T1000 (cell line): ENCODE data around the gene MYH7.
A peak's percentile ranks its signal among the peaks of the same experiment; 100 is the strongest.
"Not testable (repeated sequence)": the region's sequence is repeated elsewhere in the genome, so short reads cannot be mapped to it uniquely, and the experiment has no call there.

ENCODE experiments used
- DNase-seq: peaks from one replicate; lab custom pipeline; 2025; ENCODE audit warnings: mixed read lengths; lab: John Stamatoyannopoulos, UW

Gene MYH7

DNA sequence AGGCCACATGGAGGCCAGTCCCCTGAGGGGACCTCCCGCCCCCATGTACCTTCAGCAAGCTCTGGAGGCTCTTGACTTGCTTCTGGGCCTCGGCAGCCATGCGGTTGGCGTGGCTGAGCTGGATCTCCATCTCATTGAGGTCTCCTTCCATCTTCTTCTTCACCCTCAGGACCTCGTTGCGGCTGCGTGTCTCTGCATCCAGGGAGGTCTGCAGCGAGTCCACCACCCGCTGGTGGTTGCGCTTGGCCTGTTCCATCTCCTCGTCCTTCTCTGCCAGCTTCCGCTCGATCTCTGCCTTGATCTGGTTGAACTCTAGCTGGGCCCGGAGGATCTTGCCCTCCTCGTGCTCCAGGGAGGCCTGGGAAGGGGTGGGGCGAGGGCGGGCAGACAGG lies 49.2 kb downstream of the MYH7 start:
- not testable (repeated sequence) for DNase-seq

DNA sequence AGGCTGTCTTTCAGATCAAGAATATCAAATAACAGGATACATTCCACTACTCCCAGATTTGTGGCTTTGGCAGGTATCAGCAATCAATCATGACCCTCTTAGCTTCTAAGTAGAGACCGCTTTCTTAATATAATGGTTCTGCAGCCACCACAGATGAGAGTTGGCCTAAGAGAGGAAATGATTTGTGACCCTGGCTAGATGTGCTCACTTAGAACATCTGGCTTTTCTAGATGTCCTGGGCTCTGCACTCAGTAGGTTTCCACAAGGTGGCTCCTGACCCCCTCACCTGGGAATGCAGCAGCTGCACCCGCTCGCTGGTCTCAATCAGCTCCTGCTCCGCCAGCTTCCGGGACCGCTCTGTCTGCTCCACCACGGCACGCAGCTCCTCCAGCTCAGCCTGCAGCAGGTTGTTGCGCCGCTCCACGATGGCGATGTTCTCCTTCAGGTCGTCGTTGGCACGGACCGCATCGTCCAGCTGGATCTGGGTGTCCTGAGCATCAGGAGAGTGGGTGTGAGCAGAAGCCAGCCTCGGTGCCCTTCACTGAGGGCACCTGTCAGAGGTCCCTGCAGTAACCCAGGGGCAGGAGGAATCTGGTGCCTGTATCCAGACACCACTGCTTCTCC lies 49.7 kb downstream of the MYH7 start:
- DNase-seq = no peak

DNA sequence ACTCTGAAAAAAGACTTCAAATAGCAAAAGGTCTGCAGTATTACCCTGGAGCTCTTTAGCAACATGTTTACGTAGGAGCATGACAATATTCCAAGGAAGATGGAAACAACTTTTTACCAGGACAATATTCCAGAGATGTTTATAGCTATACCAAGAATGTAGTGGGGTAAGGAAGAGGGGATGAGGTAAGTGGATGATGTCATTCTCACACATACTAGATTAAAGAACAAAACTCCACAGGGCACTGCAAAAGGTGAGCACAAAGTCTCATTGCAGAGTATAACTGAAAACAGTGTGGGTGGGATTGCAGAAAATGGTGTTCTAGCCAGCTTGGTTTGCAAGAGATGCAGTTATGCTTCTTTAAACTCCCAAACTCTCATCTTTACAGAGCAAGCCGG lies 50.2 kb downstream of the MYH7 start:
- DNase-seq = no peak

DNA sequence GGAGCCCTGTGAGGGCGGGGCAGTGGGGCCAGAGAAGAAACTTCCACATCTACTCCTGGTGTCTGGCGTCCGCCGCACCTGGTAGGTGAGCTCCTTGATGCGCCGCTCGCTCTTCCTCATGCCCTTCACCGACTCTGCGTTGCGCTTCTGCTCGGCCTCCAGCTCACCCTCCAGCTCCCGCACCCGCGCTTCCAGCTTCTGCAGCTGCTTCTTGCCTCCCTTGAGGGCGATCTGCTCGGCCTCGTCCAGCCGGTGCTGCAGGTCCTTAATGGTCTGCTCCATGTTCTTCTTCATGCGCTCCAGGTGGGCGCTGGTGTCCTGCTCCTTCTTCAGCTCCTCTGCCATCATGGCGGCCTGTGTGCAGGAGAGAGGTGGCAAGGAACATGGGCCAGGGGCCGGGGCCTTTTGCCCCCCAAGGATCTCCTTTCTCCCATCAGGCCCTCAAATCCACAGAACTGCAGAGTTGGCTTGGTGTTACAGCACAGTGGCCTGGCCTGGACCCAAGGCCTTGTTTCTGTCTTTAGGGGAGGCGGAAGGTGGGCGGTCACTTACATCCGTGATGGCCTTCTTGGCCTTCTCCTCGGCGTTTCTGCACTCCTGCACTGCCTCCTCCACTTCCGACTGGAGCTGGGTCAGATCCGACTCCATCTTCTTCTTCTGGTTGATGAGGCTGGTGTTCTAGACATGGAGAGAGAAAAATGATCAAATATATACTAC lies 50.9 kb downstream of the MYH7 start:
- no peak for DNase-seq

DNA sequence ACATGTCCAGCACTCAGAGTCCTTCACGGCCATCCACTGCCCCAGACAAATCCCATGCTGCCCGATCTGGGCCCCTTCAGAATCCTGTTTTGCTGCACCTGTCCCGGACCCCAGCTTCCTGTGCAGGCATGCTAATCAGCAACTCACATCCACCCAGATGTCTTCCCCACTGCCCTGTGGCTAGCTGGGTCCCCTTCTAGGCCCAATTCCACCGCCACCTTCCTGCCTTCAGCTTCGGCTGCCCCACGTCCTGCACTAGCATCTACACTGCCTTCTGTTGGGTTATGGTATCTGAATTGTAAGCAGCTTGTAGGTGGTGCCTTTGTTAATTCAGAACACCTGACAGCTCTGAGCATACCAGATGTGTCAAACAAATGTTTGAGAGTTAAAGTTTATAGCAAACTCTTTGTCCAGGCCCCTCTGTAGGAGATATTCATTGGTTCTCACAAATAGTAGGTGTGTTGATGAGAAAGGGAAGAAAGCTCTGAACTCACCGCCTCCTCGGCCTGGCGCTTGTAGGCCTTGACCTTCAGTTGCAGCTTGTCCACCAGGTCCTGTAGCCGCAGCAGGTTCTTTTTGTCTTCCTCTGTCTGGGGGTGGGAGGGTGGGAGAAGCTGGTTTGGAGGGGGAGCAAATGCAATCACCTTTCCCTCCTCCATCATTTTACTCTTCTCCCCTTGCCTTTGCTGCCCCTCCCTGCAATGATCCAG lies 52.6 kb downstream of the MYH7 start:
- no peak for DNase-seq

DNA sequence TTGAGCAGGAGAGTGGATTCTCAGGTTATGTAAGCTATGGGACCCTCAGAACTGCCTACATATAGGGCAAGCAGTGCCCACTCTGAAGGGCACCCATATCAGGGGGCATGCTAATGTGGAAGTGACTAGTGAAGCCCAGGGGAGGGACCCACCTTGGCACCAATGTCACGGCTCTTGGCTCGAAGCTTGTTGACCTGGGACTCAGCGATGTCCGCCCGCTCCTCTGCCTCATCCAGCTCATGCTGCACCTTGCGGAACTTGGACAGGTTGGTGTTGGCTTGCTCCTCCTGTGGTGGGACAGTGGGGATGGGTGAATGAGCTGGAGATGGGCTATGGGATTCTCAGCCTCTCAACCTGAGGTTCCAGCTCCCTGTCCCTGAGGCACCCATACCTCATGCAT lies 53.2 kb downstream of the MYH7 start:
- DNase-seq = no peak

DNA sequence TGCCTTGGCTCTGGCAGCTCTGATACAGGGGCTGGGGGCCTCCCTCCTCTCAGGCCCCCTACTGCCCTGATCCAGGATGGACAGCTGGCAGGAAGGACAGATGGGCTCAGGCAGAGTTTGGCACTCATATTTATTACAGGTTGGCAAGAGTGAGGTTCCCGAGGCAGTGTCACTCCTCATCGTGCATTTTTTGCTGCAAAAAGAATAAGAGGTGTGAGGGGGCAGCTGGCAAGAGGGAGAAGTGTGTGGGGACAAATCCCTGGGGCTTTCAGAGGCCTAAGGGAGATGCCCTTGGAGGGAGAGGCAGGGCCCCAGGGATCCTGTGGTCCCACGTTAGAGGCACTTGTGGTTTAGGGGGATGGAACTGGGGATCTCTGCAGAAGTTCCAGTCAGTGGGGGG lies 53.6 kb downstream of the MYH7 start:
- DNase-seq = no peak

DNA sequence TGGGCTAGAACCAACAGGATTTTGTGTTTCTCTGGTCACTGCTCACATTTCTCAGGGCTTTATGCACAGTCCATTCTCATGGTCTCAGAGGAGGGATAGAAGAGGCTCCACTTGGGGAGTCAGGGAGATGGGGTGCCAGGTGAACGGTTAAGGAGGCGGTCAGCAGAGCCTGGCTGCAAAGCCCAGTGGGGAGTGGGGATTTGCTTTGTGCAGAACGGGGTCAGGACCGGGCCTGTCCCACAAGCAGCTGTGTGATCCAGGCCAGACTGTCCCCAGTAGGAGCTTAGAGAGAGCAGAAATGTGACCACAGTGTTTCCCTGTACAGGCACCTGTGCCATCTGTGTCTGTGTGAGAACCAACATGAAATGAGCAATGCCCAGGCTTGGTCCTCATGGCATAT lies 54.5 kb downstream of the MYH7 start:
- DNase-seq = no peak

DNA sequence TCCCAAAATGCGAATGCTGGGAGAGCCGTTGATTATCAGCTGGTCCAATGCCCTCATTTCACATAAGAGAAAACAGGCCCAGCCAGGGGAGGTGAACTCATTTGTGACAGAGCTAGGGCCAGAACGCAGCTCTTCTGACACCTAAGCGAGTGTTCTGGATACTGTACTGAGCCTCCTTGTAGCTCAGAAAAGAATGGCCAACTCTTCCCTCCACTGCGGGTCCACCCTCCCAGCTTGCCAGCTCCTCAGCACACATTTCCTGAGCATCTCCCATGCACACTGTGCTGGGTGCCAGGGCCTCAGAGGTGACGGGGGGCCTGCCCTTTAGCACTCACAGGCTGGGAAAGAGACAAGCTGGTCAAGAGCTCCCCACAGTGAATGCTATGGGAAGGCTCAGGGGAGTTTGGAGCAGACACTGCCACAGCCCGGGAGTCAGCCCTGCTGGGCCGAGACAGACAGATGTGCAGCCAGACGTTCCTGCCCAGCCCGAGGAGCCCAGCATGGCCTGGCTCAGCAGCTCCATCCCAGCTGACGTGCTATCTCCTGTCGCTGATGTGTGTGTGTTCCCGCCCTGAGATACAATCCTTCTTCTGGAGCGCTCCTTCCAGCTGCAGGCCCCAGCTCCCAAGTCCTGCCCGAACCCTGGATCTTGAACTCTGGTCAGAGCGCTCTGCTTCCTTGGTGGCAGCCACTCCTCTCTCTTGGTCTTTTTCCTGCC lies 55.1 kb downstream of the MYH7 start:
- DNase-seq = no peak

DNA sequence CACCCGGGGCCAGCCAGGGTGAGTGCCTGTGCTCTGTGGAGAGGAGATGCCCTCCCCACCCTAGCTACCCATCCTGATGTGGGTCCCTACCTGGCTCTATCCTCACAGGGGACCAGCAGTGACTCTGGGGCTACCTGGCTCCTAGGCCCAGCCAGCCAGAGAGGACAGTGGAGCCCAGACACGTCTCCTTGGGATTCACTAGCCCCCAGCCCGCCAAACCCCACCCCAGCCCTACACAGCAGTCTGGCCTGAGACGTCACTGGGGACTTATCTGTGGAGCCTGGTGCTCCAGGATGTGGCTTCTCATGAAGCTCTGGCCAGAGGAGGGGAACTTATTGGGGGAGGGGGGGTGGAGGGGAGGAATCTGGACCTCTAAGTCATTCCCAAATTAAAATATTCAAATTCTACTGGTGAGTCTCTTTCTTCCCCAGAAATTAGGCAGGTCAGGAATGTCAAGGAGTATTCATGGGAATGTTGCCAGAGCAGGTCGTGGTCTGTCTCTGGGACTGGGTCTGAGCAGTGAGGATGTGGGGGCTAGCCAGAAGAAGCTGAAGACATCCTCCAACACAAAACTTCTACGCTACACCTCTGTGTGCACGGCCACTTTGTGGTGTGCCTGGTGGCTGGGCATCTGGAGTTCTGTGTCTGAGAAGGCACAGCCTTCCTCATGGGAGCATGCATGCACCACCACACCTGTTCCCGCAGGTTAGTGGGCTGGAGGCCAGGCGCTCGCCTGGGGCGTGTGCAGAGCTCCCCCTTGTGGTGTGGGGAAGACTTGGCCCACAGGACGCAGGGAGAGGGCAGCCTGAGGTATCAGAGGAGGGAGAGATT lies 55.9 kb downstream of the MYH7 start:
- peak; percentile 22 for DNase-seq

DNA sequence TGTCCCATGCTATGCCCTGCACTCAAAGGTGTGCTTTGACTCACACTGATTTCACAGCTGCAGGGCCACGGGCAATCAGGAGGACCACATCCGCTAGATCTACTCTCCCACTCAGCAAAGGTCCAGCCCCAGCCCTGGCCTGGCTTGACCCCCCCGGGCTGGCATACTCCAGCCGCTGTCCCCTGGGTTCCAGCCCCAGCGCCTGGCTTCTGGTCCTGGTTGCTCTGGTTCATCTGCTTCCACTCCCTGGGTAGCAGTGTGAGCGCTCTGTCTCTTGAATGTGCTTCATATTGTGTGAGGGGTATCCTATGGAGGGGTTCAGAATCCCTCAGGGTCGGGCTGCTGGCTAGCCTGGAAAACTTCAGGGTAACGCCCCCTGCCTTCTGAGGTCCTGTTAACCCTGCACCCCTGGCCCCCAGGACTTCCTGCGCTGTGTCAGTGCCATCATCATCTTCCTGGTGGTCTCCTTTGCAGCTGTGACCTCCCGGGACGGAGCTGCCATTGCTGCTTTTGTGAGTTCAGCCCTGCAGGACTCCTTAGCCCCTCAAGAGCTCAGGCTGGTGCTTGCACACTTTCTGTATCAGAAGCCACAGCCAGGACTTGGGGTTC lies 56.7 kb downstream of the MYH7 start:
- no peak for DNase-seq

DNA sequence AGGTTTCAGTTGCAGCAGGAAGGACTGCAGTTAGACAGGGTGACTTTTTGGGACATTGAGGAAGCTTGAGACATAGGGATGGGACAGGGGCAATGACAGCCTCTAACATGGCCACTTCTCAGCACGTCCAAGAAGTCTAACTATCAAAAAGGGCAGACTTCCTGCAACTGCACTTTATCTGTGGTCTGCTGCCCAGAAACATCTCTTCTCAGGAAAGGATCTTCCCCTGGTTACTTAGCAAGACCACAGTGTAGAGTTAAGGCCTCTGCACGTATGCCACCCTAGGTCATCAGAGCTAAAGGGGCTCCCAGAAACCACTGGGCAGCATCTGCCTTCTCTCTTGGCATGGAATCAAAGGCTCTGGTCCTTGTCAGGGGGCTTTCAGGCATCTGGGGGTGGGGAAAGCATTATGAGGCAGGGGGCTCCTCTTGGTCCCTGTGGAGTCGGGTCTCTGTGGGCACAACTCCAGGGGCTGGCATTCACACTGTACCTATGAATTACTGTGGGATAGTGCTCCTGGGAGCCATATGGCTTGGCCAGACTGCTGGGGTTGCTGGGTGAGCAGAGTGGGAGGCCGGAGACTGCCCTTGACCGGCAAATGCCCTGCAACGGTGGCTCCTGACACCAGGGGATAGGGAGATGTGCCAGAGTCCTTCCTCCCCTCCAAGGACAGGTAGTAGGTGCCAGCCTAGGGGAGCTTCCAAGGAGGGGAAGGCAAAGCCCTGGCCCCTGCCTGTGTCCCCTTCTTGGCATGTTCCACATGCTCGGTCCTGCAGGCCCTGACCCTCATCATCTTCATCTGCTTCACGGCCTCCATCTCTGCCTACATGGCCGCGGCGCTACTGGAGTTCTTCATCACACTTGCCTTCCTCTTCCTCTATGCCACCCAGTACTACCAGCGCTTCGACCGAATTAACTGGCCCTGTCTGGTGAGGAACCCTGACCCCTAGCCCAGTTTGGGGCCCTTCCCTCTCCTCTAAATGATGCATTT lies 57.6 kb downstream of the MYH7 start:
- DNase-seq = no peak

DNA sequence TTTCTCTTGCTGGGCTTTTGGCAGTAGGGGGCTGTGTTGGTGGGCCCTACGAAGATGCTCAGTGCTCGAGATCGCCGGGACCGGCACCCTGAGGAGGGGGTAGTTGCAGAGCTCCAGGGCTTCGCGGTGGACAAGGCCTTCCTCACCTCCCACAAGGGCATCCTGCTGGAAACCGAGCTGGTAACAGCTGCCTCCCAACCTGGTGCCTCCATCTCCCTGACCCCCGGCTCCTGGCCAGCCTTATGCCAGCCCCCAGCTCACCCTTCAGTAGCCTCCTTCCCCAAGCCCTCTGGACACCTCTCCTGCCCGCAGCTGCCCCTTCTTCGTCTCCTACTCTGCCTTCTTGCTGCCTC lies 58.3 kb downstream of the MYH7 start:
- DNase-seq = no peak

DNA sequence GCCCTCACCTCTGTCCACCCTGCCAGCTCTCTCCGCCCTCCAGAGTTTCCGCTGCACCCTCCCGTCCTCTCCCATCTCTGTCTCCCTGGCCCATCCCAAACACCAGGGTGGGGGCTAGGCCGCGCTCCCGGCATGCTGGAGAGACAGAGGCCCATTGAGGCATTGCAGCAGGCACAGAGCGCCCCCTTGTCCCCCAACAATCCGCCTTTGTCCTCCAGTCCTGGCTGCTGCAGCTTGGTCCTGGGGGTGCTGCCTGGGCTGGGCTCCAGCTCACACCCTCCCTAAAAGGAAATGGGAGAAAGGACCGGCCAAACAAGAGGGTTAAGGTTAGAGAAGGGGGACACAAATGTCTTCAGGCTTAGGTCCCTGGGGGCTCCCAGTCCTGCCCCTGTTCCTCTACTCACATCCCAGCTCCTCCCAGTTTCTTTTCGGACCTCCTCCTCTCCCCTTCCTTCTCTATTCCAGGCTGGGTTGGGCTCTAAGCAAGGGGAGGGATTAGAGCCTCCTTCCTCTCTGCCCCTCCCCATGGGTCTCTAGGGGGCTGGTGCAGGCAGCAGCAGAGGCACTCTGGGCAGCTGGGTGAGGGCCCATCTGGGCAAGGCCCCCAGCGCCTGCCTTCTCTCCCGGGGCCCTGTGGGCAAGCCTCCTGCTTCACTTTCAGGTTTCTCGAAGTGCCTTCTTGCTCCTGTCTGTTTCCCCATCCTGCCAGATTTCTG lies 58.8 kb downstream of the MYH7 start, which contains the start of gene CMTM5:
CMTM5 (plus strand) TSS at position 565 of the 716 bp plus-strand sequence. CDS start 206 bp downstream, outside the sequence.
- DNase-seq = no peak

DNA sequence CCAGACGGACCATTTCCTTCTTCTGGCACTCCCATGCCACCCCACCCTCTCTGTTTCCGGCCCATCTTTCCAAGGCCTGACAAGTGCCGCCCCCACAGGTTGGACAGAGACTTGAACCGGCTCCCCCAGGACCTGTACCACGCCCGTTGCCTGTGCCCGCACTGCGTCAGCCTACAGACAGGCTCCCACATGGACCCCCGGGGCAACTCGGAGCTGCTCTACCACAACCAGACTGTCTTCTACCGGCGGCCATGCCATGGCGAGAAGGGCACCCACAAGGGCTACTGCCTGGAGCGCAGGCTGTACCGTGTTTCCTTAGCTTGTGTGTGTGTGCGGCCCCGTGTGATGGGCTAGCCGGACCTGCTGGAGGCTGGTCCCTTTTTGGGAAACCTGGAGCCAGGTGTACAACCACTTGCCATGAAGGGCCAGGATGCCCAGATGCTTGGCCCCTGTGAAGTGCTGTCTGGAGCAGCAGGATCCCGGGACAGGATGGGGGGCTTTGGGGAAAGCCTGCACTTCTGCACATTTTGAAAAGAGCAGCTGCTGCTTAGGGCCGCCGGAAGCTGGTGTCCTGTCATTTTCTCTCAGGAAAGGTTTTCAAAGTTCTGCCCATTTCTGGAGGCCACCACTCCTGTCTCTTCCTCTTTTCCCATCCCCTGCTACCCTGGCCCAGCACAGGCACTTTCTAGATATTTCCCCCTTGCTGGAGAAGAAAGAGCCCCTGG lies 59.8 kb downstream of the MYH7 start:
- DNase-seq = no peak

DNA sequence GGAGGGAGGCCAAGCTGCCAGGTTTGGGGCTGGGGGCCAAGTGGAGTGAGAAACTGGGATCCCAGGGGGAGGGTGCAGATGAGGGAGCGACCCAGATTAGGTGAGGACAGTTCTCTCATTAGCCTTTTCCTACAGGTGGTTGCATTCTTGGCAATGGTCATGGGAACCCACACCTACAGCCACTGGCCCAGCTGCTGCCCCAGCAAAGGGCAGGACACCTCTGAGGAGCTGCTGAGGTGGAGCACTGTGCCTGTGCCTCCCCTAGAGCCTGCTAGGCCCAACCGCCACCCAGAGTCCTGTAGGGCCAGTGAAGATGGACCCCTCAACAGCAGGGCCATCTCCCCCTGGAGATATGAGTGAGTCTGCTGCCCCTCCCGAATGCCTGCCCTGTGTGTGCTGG lies 62.4 kb downstream of the MYH7 start:
- no peak for DNase-seq

DNA sequence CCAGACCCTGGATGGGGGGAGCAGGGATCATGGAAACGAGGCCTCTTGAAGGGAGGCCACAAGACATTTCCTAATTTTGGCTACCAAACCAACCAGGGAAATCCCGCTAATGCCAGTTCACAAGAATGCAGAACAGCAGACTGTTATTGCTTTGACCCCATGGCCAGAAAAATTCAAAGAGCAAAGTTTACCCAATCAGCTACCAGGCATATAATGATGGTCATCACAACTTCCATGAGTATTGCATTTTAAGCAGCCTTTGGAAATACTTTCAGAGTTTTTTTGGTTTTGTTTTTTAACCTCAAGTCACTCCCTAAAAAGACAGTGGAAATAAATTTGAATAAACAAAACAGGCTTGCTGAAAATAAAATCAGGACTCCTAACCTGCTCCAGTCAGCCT lies 63.0 kb downstream of the MYH7 start, which contains the start of gene IL25:
IL25 (plus strand) TSS at position 301 of the 400 bp plus-strand sequence.
- DNase-seq = no peak

DNA sequence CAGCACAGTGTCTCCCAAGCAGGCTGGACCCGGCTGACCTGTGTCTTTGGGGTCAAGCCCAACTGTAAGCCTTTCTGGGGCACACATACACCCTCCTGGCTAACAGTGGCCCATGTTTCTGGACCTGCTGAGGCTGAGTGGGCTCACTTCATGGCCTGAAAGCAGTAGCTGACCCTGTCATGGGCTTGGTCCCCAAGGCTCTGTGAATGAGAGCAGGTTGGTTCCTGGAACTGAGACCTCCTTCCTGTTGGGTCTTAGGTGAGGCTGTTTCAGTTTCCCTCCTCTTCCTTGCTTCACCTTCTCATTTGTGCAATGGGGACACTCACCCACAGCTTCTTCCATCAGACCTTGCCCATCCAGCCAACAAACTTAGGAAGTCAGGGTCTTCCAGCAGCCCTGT lies 63.6 kb downstream of the MYH7 start:
- no peak for DNase-seq

DNA sequence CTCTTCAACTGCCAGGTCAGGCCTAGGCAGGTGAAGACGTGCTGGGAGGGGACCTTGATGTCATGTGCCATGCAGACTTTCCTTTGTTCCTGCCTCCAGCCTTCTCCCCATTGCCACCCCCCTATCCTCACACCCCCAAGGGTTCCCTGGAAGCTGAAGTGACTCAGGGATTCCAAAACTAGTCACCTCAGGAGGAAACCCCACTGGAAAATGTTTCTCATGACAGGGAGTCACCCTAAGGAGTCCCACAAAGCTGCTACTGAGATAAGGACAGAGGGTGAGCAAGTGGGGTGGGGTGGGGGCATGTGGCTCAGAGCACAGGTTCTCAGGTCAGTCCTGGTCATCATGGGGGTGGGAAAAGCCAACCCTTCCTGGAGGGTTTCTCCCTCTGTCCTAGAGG lies 65.2 kb downstream of the MYH7 start:
- DNase-seq = no peak
